Astrocyte (in vitro differentiated cells and primary cell): ENCODE measurements around the gene CPNE5. TPM values are rescaled to one million over a fixed set of nuclear protein-coding genes. Genes with fewer than 3 reads are reported as not detected.

Experiments
- DNase-seq: peaks from one replicate; pipeline ENCODE4 v3.0.0-alpha.2; 2010; ENCODE audit warnings: low read depth
- FAIRE-seq: peaks from 2 replicates; lab custom pipeline; 2011; peaks lifted over from hg19 to GRCh38; lab: Jason Lieb, UNC
- H2AFZ ChIP-seq: 2 replicates; pipeline ENCODE4 v1.6.0; 2012; ENCODE audit warnings: low read depth, low read length, inconsistent platforms
- H3K27ac ChIP-seq: 2 replicates; pipeline ENCODE4 v1.5.1; 2011; ENCODE audit warnings: low read depth, low read length, inconsistent platforms
- H3K27me3 ChIP-seq: 2 replicates; pipeline ENCODE4 v1.6.0; 2011; ENCODE audit warnings: low read length, inconsistent platforms; ENCODE audit not compliant: insufficient read depth
- H3K36me3 ChIP-seq: 2 replicates; pipeline ENCODE4 v1.5.1; 2011; ENCODE audit warnings: low read length, inconsistent platforms; ENCODE audit not compliant: insufficient read depth
- H3K4me1 ChIP-seq: 2 replicates; pipeline ENCODE4 v1.5.1; 2011; ENCODE audit warnings: low read length, inconsistent platforms; ENCODE audit not compliant: insufficient read depth
- H3K4me2 ChIP-seq: 2 replicates; pipeline ENCODE4 v1.6.0; 2012; ENCODE audit warnings: low read length, inconsistent platforms
- H3K4me3 ChIP-seq: 2 replicates; pipeline ENCODE4 v1.5.1; 2011; ENCODE audit warnings: low read depth, mild to moderate bottlenecking, low read length, inconsistent platforms; ENCODE audit not compliant: insufficient read depth
- H3K79me2 ChIP-seq: 2 replicates; pipeline ENCODE4 v1.6.0; 2012; ENCODE audit warnings: mild to moderate bottlenecking, low read length, inconsistent platforms; ENCODE audit not compliant: insufficient read depth
- H3K9ac ChIP-seq: 2 replicates; pipeline ENCODE4 v1.6.0; 2012; ENCODE audit warnings: mild to moderate bottlenecking, low read length, inconsistent platforms
- H3K9me3 ChIP-seq: 2 replicates; pipeline ENCODE4 v1.5.1; 2012; ENCODE audit warnings: low read depth, mild to moderate bottlenecking, low read length, inconsistent platforms; ENCODE audit not compliant: insufficient read depth
- H4K20me1 ChIP-seq: 2 replicates; pipeline ENCODE4 v1.6.0; 2012; ENCODE audit warnings: low read length, inconsistent platforms; ENCODE audit not compliant: insufficient read depth
- H3K27ac Mint-ChIP-seq: one replicate; pipeline ENCODE4 v1.8.0; 2021; ENCODE audit warnings: mild to moderate bottlenecking, mixed read lengths; ENCODE audit not compliant: unreplicated experiment
- H3K27me3 Mint-ChIP-seq: one replicate; pipeline ENCODE4 v1.8.0; 2021; ENCODE audit warnings: low read depth, mixed read lengths; ENCODE audit not compliant: unreplicated experiment
- H3K36me3 Mint-ChIP-seq: one replicate; pipeline ENCODE4 v1.8.0; 2021; ENCODE audit warnings: low read depth, mixed read lengths; ENCODE audit not compliant: unreplicated experiment
- H3K4me1 Mint-ChIP-seq: one replicate; pipeline ENCODE4 v1.8.0; 2021; ENCODE audit warnings: low read depth, mixed read lengths; ENCODE audit not compliant: unreplicated experiment
- H3K4me3 Mint-ChIP-seq: one replicate; pipeline ENCODE4 v1.8.0; 2021; ENCODE audit warnings: mild to moderate bottlenecking, moderate library complexity, mixed read lengths; ENCODE audit not compliant: unreplicated experiment
- H3K9me3 Mint-ChIP-seq: one replicate; pipeline ENCODE4 v1.8.0; 2021; ENCODE audit warnings: mild to moderate bottlenecking, mixed read lengths; ENCODE audit not compliant: unreplicated experiment
- EZH2 ChIP-seq: IDR thresholded peaks from 2 replicates; pipeline ENCODE4 v1.6.1; 2012; ENCODE audit warnings: mild to moderate bottlenecking, low read length, inconsistent platforms; ENCODE audit not compliant: insufficient read depth
- total RNA-seq: library from RNA; stranded (reverse); gene quantifications from 2 replicates; pipeline ENCODE4 v1.2.1, GENCODE V29; 2021
- TF ChIP-seq, protein P1 (sequence below): IDR thresholded peaks from 2 replicates; pipeline ENCODE4 v1.5.1; 2011; ENCODE audit warnings: low read depth, mild to moderate bottlenecking, inconsistent platforms, low read length, moderate library complexity; ENCODE audit not compliant: insufficient read depth

The CPNE5 gene
- total RNA-seq, 1 donor from 2014 or later = 0.11 TPM

- Histone ChIP-seq H3K4me1 (no peaks in the 10 kb centered on the region), H3K9me3 (peaks cover 2% of the 10 kb centered on the region), H3K4me3 (no peak overlapping the region), H3K27me3 (no peaks in the 10 kb centered on the region), H3K79me2 (no peaks in the 10 kb centered on the region), H3K27ac (no peak overlapping the region), H3K36me3 (no peaks in the 10 kb centered on the region), H3K4me2 (no peak overlapping the region), H4K20me1 (no peaks in the 10 kb centered on the region), H3K9ac (no peak overlapping the region), H2AFZ (no peak overlapping the region)
- H3K27me3 Mint-ChIP-seq = peaks cover 31% of the 10 kb centered on the region
- TF ChIP-seq, protein P1, sequence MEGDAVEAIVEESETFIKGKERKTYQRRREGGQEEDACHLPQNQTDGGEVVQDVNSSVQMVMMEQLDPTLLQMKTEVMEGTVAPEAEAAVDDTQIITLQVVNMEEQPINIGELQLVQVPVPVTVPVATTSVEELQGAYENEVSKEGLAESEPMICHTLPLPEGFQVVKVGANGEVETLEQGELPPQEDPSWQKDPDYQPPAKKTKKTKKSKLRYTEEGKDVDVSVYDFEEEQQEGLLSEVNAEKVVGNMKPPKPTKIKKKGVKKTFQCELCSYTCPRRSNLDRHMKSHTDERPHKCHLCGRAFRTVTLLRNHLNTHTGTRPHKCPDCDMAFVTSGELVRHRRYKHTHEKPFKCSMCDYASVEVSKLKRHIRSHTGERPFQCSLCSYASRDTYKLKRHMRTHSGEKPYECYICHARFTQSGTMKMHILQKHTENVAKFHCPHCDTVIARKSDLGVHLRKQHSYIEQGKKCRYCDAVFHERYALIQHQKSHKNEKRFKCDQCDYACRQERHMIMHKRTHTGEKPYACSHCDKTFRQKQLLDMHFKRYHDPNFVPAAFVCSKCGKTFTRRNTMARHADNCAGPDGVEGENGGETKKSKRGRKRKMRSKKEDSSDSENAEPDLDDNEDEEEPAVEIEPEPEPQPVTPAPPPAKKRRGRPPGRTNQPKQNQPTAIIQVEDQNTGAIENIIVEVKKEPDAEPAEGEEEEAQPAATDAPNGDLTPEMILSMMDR = no peak
- no peak for TF ChIP-seq EZH2
- H3K27ac Mint-ChIP-seq = no peak overlapping the region
- peaks cover 3% of the 10 kb centered on the region for H3K36me3 Mint-ChIP-seq
- no peak for FAIRE-seq
- no peak overlapping the region for H3K4me3 Mint-ChIP-seq
- H3K4me1 Mint-ChIP-seq = no peaks in the 10 kb centered on the region
- H3K9me3 Mint-ChIP-seq = peaks cover 6% of the 10 kb centered on the region
- no peak for DNase-seq
These were observed 95.5 kb downstream of the CPNE5 start for GRCh38 chr6:36743538-36744303.

GRCh38 chr6:36743032-36743431 is 96.2 kb downstream of the CPNE5 start:
- Histone ChIP-seq H3K27me3 (no peaks in the 10 kb centered on the region), H3K9me3 (no peaks in the 10 kb centered on the region), H2AFZ (no peak overlapping the region), H3K27ac (no peak overlapping the region), H4K20me1 (no peaks in the 10 kb centered on the region), H3K79me2 (no peaks in the 10 kb centered on the region), H3K9ac (no peak overlapping the region), H3K4me3 (no peak overlapping the region), H3K4me1 (no peaks in the 10 kb centered on the region), H3K36me3 (no peaks in the 10 kb centered on the region), H3K4me2 (no peak overlapping the region)
- Mint-ChIP-seq H3K9me3 (peaks cover 3% of the 10 kb centered on the region), H3K27me3 (peaks cover 35% of the 10 kb centered on the region), H3K4me3 (no peak overlapping the region), H3K4me1 (no peaks in the 10 kb centered on the region), H3K36me3 (no peaks in the 10 kb centered on the region), H3K27ac (no peak overlapping the region)
- DNase-seq (no peak), FAIRE-seq (no peak)
- TF ChIP-seq, protein P1 = no peak
- no peak for TF ChIP-seq EZH2

DNA sequence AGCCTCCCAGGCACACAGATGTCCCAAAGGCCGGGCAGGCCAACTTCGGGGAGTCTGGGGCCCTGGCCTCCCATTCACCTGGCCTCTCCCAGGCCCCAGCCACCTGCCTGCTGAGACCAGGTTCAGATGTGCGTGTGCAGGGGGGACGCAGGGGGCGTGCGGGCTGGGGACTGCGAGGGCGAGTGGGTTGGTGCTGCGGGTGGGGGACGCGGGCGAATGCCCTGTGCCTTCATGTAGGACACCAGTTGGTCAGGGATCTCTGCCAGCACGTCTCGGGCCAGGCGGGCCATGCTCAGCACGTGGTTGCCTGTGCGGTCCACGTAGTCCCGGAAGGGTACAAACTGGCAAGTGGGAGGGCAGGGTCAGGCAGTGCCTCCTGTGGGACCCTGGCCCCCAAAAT is 97.1 kb downstream of the CPNE5 start:
- H2AFZ ChIP-seq = no peak overlapping the region
- H4K20me1 ChIP-seq = no peaks in the 10 kb centered on the region
- Mint-ChIP-seq H3K27ac (no peak overlapping the region), H3K9me3 (peaks cover 3% of the 10 kb centered on the region), H3K36me3 (no peaks in the 10 kb centered on the region), H3K4me1 (no peaks in the 10 kb centered on the region), H3K4me3 (no peak overlapping the region), H3K27me3 (peaks cover 30% of the 10 kb centered on the region)
- H3K9me3 ChIP-seq = no peaks in the 10 kb centered on the region
- no peak overlapping the region for H3K9ac ChIP-seq
- TF ChIP-seq EZH2 = no peak
- TF ChIP-seq, protein P1 = no peak
- H3K36me3 ChIP-seq = no peaks in the 10 kb centered on the region
- H3K27ac ChIP-seq = no peak overlapping the region
- no peak overlapping the region for H3K4me2 ChIP-seq
- H3K4me1 ChIP-seq = no peaks in the 10 kb centered on the region
- no peak for FAIRE-seq
- DNase-seq = no peak
- H3K27me3 ChIP-seq = no peaks in the 10 kb centered on the region
- no peaks in the 10 kb centered on the region for H3K79me2 ChIP-seq
- H3K4me3 ChIP-seq = no peak overlapping the region
